ENCODE data around the gene ZNF426.
"Not testable (repeated sequence)": the region's sequence is repeated elsewhere in the genome, so short reads cannot be mapped to it uniquely, and the experiment has no call there.

The ZNF426 gene

DNA sequence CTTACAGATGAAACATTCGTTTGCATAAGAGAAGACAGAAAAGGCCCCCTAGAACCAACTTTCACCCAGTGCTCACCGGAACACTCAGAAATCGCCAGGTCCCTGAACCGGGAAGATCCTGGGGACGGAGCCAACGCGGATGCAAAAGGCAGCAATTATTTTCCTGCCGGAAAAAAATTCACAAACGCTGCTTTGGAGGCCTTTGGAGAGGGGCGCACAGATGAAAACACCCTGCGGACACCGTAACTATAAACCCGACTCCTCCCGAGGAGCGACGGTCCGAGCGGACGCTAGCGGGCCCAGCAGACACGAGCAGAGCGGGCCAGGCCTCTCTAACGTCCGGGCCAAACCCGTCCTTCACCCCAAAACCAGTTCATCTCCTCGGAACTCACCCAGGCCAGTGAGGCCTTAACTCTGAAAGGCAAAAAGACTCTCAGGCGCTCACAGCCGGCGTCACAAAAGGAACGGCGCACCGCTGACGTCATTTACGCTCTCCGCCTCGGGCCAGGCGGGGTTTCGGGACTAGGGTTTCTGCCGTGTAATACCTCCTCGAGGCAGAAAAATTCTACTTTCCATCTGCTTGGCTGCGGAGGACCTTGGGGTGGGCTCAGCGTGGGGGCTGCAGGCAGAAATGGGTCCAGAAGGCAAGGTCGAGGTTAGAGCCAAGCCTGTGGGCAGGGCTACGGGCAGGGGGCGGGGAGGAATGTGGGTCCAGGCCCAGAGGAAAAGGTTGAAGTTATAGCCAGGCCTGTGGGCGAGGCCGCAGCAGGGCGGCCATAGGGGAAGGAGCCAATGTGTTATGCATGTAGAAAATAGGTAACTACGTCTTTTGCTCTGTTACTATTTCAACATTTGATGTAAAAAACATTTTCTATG lies at the start of gene ZNF426:
Gene ZNF426 (minus strand): TSS at position 463 of the 876 bp plus-strand sequence. CDS start 2,413 bp downstream, outside the sequence.
- peak; percentile 72 to 78 (median 75) for DNase-seq (ENCODE audit: low read depth in 2 of 3, low spot score in 2 of 3)

DNA sequence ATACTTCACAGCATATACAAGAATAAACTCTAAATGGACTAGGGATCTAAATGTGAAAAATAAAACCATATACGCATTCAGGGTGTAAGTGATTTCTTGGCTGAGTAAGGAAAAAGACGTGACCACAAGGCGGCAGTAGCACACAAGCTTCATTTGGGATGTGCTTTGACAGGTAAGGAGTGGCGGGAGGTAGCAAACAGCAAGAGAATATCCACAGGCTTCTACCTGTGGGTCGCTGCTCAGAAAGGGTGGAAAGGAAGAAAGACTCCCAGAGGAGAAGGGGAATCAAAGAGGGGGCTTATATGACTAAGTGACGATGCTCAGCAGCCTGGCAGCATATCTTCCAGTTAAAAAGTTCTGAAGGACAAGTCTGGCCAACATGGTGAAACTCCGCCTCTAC lies 48.3 kb upstream of the ZNF426 start:
- peak; percentile 22 to 50 (median 42) for DNase-seq (ENCODE audit: low read depth in 2 of 3, low spot score in 2 of 3)

DNA sequence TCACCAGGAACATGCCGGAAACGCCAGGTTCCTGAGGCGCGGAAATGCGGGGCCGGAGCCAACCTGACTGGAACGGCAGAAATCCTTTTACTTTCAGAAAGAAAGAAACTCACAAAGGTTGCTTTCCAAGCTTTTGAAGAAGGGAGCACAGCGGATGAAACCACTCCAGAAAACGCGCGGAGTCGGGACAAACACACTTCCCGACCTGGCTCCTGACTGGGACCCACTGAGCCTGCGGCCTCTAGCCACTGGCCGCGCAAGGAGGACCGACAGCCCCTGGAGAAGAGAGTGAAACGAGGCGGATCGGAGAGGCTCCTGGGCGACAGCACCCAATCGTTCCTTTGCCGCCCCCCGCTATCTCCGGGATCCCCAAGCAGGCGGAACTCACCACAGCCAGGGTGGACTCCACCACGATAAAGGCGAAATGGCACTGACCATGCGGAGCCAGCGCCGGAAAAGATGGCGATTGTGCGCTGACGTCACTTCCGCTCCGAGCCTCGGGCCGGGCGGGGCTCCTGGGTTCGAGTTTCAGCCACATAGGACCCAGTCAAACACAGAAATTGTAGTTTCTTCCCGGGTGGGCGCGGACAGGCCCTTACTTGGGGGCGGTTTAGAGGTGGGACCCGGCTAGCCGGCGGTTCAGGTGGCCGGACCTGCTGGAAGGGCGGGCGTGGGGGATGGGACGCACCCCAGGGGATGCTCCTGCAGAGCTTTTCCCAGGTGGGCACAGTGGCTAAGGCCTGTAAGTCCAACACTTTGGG lies 45.8 kb upstream of the ZNF426 start, which contains the start of gene ZNF121:
Gene ZNF121 (minus strand): TSS at position 432 of the 761 bp plus-strand sequence. CDS start 16,407 bp downstream, outside the sequence.
- DNase-seq (ENCODE audit: low read depth in 2 of 3, low spot score in 2 of 3): peak; percentile 71 to 77 (median 74)

DNA sequence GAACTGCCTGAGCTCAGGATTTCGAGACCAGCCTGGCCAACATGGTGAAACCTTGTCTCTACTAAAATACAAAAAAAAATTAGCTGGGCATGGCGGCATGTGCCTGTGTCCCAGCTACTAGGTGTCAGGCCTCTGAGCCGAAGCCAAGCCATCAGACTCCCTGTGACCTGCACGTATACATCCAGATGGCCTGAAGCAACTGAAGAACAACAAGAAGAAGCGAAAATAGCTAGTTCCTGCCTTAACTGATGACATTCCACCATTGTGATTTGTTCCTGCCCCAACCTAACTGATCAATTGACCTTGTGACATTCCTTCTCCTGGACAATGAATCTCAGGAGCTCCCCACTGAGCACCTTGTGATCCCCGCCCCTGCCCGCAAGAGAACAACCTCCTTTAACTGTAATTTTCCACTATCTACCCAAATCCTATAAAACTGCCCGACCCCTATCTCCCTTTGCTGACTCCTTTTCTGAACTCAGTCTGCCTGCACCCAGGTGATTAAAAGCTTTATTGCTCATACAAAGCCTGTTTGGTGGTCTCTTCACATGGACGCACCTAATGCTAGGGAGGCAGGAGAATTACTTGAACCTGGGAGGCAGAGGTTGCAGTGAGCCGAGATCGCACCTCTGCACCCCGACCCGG lies 43.8 kb upstream of the ZNF426 start:
- DNase-seq (ENCODE audit: low read depth in 2 of 3, low spot score in 2 of 3): not testable (repeated sequence)

DNA sequence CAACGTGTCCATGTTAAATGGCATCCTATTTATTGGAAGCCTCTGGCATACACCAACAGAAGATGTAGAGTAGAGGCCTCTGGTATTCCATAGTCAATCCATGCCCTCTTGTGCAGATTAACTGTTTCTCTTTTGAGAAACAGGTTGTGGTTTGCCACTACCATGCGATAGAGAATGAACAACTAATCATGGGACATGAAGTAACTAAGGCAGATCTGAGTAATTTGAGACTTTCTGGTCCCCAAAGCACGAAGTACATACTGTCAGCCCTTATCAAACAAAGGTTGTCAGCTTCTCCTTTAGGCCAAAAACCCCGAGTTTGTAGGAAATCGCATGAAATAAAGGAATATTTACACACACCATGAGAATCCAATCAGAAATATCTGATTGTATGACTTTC lies 42.3 kb upstream of the ZNF426 start:
- no peak for DNase-seq (ENCODE audit: low read depth in 2 of 3, low spot score in 2 of 3)

DNA sequence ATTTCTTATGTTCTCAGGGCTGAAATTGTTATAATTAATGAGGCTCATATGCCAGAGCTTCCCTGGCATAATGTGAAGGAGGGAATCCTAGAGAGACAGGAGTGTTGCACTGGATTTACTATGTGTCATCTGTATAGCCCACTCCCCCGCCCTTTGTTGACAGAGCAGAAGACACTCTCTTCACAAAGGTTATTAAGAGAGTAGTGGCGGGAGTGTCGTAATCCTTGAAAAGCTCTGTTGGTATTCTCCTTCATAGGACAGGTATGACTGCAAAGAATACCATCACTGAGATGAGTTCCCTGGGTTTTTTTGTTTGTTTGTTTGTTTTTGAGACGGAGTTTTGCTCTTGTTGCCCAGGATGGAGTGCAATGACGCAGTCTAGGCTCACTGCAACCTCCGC lies 31.8 kb upstream of the ZNF426 start:
- DNase-seq (ENCODE audit: low read depth in 2 of 3, low spot score in 2 of 3): no peak

DNA sequence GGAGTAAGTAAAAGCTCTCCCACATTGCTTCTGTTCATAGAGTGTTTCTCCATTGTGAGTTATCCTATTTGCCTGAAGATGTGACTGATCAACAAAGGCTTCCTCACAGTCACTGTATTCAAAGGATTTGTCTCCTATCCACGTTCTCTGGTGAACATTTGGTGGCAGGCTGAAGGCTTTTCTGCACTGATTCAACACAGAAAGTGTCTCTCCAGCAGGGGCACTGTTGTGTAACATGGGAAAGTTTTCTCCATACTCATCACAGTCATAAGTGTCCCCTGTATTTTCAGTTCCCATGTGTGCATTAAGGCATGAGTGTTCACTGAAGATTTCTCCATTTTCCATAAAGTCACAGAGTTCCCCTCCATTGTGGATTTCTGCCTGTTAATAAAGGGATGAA lies 28.3 kb upstream of the ZNF426 start:
- no peak for DNase-seq (ENCODE audit: low read depth in 2 of 3, low spot score in 2 of 3)

DNA sequence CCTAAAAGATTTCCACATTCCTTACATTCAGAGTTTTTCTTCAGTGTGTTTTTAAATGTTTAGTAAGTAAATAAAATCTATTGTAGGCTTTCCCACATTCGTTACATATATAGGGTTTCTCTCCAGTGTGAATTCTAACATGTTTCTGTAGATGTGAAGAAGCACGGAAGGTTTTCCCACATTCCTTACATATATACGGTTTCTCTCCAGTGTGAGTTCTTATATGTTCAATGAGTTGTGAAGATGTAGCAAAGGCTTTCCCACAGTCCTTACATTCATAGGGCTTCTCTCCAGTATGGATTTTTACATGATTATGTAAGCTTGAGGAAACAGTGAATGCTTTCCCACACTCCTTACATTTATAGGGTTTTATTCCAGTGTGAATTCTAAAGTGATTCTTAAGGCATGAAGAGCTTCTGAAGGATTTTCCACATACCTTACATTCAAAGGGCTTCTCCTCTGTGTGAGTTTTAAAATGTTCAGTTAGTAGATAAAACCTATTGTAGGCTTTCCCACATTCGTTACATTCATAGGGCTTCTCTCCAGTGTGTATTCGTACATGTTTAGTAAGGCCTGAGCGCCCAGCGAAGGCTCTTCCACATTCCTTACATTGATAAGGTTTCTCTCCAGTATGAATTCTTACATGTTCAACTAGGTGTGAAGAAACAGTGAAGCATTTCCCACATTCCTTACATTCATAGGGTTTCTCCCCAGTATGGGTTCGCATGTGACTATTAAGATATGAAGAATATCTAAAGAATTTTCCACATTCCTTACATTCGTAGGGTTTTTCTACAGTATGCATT lies 27.7 kb upstream of the ZNF426 start:
- DNase-seq (ENCODE audit: low read depth in 2 of 3, low spot score in 2 of 3): no peak

DNA sequence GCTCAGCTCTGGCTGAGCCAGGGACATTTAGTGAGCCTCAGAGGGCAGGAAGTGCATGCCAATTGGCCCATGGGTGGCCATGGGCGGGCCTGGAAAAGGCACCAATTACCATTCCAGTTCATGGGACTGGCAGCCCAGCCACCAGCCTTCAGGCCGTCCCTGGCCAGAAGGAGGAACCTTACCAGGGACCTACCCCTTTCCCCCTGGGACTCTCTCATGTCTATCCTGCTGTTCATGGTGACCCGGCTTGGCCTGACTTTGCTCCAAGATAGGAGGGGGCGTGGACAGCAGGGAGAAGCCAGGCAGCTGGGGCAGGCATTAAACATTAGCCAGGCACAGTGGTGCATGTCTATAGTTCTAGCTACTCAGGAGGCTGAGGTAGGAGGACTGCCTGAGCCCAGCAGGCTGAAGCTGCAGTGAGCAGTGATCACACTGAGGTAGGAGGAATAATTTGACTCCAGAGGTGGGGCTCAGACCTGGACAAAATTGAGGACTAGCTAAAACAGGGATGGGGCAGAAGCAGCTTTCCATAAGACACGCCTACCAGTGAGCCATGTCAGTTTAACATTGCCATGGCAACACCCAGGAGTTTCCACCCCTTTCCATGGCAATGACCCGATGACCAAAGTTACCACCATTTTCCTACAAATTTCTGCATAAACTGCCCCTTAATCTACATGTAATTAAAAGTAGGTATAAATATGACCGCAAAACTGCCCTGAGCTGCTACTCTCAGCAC lies 14.3 kb upstream of the ZNF426 start:
- DNase-seq (ENCODE audit: low read depth in 2 of 3, low spot score in 2 of 3): no peak

DNA sequence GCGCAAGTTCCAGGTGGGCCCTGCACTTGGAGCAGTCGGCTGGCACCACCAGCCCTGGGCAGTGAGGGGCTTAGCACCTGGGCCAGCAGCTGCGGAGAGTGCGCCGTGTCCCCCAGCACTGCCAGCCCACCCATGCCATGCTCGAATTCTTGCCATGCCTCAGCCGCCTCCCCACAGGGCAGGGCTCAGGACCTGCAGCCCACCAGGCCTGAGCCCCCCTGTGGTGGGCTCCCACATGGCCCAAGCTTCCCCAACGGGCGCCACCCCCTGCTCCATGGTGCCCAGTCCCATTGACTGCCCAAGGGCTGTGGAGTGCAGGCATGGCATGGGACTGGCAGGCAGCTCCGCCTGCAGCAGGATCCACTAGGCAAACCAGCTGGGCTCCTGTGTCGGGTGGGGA lies 9.4 kb upstream of the ZNF426 start:
- DNase-seq (ENCODE audit: low read depth in 2 of 3, low spot score in 2 of 3): no peak

DNA sequence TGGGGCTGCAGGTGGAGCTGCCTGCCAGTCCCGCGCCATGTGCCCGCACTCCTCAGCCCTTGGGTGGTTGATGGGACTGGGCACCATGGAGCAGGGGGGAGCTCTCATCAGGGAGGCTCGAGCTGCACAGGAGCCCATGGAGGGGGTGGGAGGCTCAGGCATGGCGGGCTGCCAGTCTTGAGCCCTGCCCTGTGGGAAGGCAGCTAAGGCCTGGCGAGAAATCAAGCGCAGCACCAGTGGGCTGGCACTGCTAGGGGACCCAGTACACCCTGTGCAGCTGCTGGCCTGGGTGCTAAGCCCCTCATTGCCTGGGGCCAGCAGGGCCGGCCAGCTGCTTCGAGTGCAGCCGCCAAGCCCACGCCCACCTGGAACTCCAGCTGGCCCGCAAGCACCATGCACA lies 2.8 kb upstream of the ZNF426 start:
- not testable (repeated sequence) for DNase-seq (ENCODE audit: low read depth in 2 of 3, low spot score in 2 of 3)

DNA sequence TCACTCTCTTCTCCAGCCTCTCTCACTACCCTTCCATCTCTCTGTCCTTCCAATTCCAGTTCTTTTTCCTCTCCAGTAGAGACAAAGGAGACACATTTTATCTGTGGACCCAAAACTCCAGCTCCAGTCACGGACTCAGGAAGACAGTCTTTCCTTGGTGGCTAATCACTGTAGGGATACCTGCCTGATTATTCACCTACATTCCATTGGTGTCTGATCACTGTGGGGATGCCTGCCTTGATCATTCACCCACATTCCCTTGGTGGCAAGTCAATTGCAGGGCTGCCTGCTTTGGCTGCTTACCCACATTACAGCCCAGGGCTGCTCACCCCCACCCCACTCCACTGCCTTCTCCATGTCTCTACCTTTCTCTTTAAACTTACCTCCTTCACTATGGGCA lies 1.5 kb upstream of the ZNF426 start:
- not testable (repeated sequence) for DNase-seq (ENCODE audit: low read depth in 2 of 3, low spot score in 2 of 3)

DNA sequence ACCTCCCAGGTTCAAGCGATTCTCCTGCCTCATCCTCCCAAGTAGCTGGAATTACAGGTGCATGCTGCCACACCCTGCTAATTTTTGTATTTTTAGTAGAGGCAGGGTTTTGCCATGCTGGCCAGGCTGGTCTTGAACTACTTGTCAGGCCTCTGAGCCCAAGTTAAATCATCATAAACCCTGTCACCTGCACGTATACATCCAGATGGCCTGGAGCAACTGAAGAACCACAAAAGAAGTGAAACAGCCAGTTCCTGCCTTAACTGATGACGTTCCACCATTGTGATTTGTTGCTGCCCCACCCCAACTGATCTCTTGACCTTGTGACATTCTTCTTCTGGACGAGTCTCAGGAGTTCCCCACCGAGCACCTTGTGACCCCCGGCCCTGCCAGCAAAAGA lies 756 bp upstream of the ZNF426 start:
- DNase-seq (ENCODE audit: low read depth in 2 of 3, low spot score in 2 of 3): not testable (repeated sequence)

DNA sequence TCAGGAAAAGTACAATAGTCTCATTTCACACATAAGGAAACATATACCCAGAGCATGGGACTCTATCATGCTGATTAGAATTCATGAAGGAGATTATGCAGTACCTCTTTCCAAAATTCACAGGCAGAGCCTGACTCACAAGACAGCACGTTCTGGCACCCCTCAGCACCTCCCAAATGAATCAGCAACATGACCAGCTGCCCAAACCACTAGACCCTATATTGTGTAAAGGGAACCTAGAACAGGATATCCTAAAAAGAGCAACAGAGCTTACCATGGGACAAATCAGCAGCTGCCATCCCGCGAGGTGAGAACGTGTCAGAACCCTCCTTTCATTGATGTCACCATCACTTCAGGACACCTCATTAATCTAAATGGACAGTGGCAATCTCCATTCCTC lies 2.5 kb downstream of the ZNF426 start:
- no peak for DNase-seq (ENCODE audit: low read depth in 2 of 3, low spot score in 2 of 3)

DNA sequence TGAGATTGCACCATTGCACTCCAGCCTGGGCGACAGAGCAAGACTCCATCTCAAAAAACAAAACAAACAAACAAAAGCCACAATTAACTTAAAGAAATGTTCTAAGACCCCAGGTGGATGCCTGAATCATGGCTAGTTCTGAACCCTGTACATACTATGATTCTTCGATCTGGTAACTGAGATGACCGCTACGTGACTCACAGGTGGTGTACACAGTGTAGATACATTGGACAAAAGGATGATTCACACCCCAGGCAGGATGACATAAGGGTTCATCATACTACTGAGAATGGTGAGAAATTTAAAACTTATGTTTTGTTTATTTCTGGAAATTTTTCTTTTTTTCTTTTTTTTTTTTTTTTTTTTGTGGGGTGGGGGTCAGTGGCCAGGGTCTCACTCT lies 6.5 kb downstream of the ZNF426 start:
- no peak for DNase-seq (ENCODE audit: low read depth in 2 of 3, low spot score in 2 of 3)

DNA sequence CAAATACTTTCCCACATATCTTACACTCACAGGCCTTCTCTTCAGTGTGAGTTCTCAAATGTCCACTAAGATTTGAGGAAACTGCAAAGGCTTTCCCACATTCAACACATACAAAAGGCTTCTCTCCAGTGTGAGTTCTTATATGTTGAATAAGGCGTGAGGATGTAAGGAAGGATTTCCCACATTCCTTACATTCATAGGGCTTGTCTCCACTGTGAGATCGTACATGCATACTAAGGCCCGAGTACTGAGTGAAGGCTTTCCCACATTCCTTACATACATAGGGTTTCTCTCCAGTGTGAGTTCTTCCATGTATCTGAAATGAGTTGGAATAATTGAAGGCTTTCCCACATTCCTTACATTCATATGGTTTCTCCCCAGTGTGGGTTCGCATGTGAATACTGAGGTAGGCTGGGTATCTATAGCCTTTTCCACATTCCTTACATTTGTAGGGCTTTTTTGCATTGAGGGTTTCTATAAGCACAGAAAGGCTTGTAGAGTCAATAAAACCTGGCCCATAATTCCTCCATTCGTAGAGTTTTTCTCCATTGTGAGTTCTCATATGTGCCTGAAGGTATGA lies 9.6 kb downstream of the ZNF426 start:
- DNase-seq (ENCODE audit: low read depth in 2 of 3, low spot score in 2 of 3): no peak

DNA sequence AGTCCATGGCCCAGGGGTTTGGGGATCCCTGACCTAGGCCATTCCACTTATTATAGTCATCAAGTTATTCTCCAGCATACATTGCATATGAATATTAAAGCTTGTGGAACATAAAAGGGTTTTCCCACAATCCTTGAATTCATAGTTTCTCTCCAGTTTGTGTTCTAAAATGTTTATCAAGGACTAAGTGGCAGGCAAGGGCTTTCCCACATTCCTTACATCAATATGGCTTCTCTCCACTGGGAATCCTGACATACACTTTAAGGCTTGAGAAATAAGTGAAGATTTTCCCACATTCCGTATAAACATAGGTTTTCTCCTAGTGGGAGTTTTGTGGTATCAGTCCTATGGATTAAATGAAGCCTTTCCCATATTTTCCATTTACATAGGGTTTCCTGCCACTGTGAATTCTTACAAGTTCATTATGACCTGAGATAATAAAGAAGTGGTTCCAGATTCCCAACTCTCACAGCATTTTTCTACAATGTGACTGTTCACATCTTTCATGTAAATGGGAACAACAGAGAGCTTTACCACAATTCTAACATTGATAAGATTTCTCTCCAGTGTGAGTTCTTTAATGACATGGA lies 14.5 kb downstream of the ZNF426 start:
- DNase-seq (ENCODE audit: low read depth in 2 of 3, low spot score in 2 of 3): no peak

DNA sequence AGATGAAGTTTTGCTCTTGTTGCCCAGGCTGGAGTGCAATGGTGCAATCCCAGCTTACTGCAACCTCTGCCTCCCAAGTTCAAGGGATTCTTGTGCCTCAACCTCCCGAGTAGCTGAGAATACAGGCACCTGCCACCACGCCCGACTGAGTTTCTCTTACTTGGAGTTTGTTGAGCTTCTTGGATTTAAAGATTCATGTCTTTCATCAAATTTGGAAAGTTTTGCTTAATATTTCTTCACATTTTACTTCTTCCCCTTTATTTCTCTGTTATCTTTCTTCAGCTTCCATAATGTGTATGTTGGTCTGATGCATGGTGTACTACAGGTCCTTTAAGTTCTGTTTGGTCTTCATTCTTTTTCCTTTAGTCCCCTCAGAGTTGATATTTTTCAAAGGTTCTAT lies 31.2 kb downstream of the ZNF426 start:
- DNase-seq (ENCODE audit: low read depth in 2 of 3, low spot score in 2 of 3): no peak

DNA sequence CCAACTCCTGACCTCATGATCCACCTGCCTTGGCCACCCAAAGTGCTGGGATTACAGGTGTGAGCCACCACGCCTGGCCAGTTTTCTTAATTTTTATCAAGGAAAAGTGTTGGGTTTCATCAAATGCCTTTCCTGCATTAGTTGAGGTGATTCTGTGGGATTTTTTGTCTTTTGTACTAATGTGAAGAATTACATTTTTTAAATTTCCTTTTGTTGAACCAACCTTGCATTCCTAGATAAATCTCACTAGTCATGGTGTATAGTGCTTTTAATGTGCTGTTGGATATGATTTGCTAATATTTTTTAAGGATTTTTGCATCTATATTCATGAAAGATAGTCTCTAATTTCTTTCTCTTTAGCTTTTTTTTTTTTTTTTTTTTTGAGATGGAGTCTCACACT lies 37.6 kb downstream of the ZNF426 start:
- no peak for DNase-seq (ENCODE audit: low read depth in 2 of 3, low spot score in 2 of 3)

Data from activated CD8-positive, alpha-beta memory T cell treated with anti-CD3 and anti-CD28 coated beads for 48 hours (primary cell).